Endothelial cell of umbilical vein (primary cell): Measurements from ENCODE around the gene IGFBP7. TPM values are rescaled to one million over a fixed set of nuclear protein-coding genes. Genes with fewer than 3 reads are reported as not detected.

Experiments
- BruUV-seq: library from RNA; stranded (reverse); fragments of 400-500 nt; replicated peaks from 2 replicates; lab custom pipeline; 2021; lab: Mats Ljungman, UMichigan
- CTCF ChIA-PET: fragments of 300-600, 350-600 bp; sonication (Branson Sonifier 250); formaldehyde crosslinking; loops from one replicate; lab custom pipeline; 2021; ENCODE audit warnings: antibody characterized with exemption, inconsistent platforms; lab: Charles Lee
- POLR2A ChIA-PET: fragments of 300-600, 350-600 bp; sonication (Branson Sonifier 250); formaldehyde crosslinking; loops from one replicate; lab custom pipeline; 2021; ENCODE audit warnings: antibody characterized with exemption, inconsistent platforms; lab: Charles Lee
- DNase-seq: peaks from one replicate; pipeline ENCODE4 v3.0.0-alpha.2; 2011; ENCODE audit warnings: low read depth, low spot score
- FAIRE-seq: peaks from 2 replicates; lab custom pipeline; 2011; peaks lifted over from hg19 to GRCh38; lab: Jason Lieb, UNC
- H2AFZ ChIP-seq: 2 replicates; pipeline ENCODE4 v1.6.0; 2012; ENCODE audit warnings: low read depth, low read length, control low read depth, inconsistent platforms
- H3K27ac ChIP-seq: 2 replicates; pipeline ENCODE4 v1.5.1; 2011; ENCODE audit warnings: low read depth, mild to moderate bottlenecking, control low read depth, low read length, moderate library complexity; ENCODE audit not compliant: insufficient read depth
- H3K27me3 ChIP-seq, 2 experiments: 2 replicates each; pipeline versions ENCODE4 v1.6.0 to v1.6.1; 2011; ENCODE audit warnings: low read length in 2 of 2, mixed read lengths in 1 of 2; ENCODE audit not compliant: control insufficient read depth in 2 of 2, insufficient read depth in 2 of 2
- H3K36me3 ChIP-seq, 2 experiments: 2 replicates in 1 of 2; 3 replicates in 1 of 2; pipeline ENCODE4 v1.5.1; 2011; ENCODE audit warnings: low read length in 2 of 2, mild to moderate bottlenecking in 1 of 2, moderate library complexity in 1 of 2; ENCODE audit not compliant: control insufficient read depth in 2 of 2, insufficient read depth in 2 of 2; ENCODE audit errors: extremely low read depth in 1 of 2
- H3K4me1 ChIP-seq: 3 replicates; pipeline ENCODE4 v1.5.1; 2011; ENCODE audit warnings: mild to moderate bottlenecking, low read length; ENCODE audit not compliant: control insufficient read depth, insufficient read depth; ENCODE audit errors: extremely low read depth
- H3K4me2 ChIP-seq: 2 replicates; pipeline ENCODE4 v1.6.1; 2011; ENCODE audit warnings: low read length, control low read depth, mixed read lengths; ENCODE audit not compliant: insufficient read depth
- H3K4me3 ChIP-seq, 3 experiments: fragments of 200-600 bp in 1 of 3; sonication (generic), shearing (Covaris generic) in 1 of 3; replicated peaks in 1 of 3; 2 replicates each; pipeline ENCODE4 v1.5.1; 2011 to 2016; ENCODE audit warnings: control low read depth in 3 of 3, low read length in 3 of 3, mild to moderate bottlenecking in 2 of 3, inconsistent platforms in 1 of 3, low read depth in 1 of 3, moderate library complexity in 1 of 3; ENCODE audit not compliant: insufficient read depth in 1 of 3
- H3K79me2 ChIP-seq: 2 replicates; pipeline ENCODE4 v1.6.0; 2012; ENCODE audit warnings: low read length, inconsistent platforms; ENCODE audit not compliant: control insufficient read depth, insufficient read depth
- H3K9ac ChIP-seq: replicated peaks from 2 replicates; pipeline ENCODE3; 2011; ENCODE audit warnings: low read length, control low read depth; ENCODE audit not compliant: insufficient read depth; ENCODE audit errors: extremely low read depth
- H3K9me1 ChIP-seq: replicated peaks from 3 replicates; pipeline ENCODE4 v1.6.0; 2011; ENCODE audit warnings: mild to moderate bottlenecking, low read length; ENCODE audit not compliant: control insufficient read depth, insufficient read depth; ENCODE audit errors: extremely low read depth
- H3K9me3 ChIP-seq: replicated peaks from 2 replicates; pipeline ENCODE4 v1.5.1; 2012; ENCODE audit warnings: low read length, inconsistent platforms; ENCODE audit not compliant: control insufficient read depth, insufficient read depth
- H4K20me1 ChIP-seq: replicated peaks from 2 replicates; pipeline ENCODE3; 2011; ENCODE audit warnings: mild to moderate bottlenecking, low read length; ENCODE audit not compliant: control insufficient read depth, insufficient read depth; ENCODE audit errors: extremely low read depth
- CTCF ChIP-seq, 2 donors: IDR thresholded peaks; 1 replicate in 1 of 2; 2 replicates in 1 of 2; pipeline ENCODE4 v1.5.1; 2011; ENCODE audit warnings: low read length in 2 of 2, mild to moderate bottlenecking in 2 of 2, moderate library complexity in 2 of 2, control low read depth in 1 of 2, inconsistent platforms in 1 of 2, low read depth in 1 of 2; ENCODE audit not compliant: insufficient read depth in 1 of 2; ENCODE audit errors: extremely low read depth in 1 of 2
- EZH2 ChIP-seq: IDR thresholded peaks from 2 replicates; pipeline ENCODE4 v1.6.1; 2012; ENCODE audit warnings: borderline replicate concordance, low read depth, mild to moderate bottlenecking, moderate library complexity, low read length, inconsistent platforms; ENCODE audit not compliant: severe bottlenecking
- FOS ChIP-seq: IDR thresholded peaks from 2 replicates; pipeline ENCODE4 v1.6.1; 2011; ENCODE audit warnings: mild to moderate bottlenecking, low read length, moderate library complexity, borderline replicate concordance; ENCODE audit not compliant: insufficient read depth
- GATA2 ChIP-seq: IDR thresholded peaks from 2 replicates; pipeline ENCODE4 v1.7.0; 2011; ENCODE audit warnings: low read depth, mild to moderate bottlenecking, moderate library complexity, mixed read lengths, low read length; ENCODE audit not compliant: insufficient read length, insufficient read depth
- JUN ChIP-seq: IDR thresholded peaks from 2 replicates; pipeline ENCODE4 v1.6.1; 2011; ENCODE audit warnings: borderline replicate concordance, low read depth; ENCODE audit not compliant: insufficient read length, insufficient read depth
- MAX ChIP-seq: IDR thresholded peaks from 2 replicates; pipeline ENCODE4 v1.6.1; 2011; ENCODE audit not compliant: insufficient read depth, insufficient read length
- MYC ChIP-seq: IDR thresholded peaks from one replicate; pipeline ENCODE4 v1.6.1; 2011; ENCODE audit warnings: mild to moderate bottlenecking, low read depth, low read length
- POLR2A ChIP-seq: IDR thresholded peaks from 2 replicates; pipeline ENCODE4 v1.6.1; 2012; ENCODE audit warnings: low read depth, mild to moderate bottlenecking, control low read depth, low read length
- POLR2AphosphoS5 ChIP-seq: IDR thresholded peaks from 2 replicates; pipeline ENCODE4 v1.6.1; 2012; ENCODE audit warnings: low read depth, mild to moderate bottlenecking, control low read depth, low read length, moderate library complexity; ENCODE audit not compliant: insufficient read depth
- dilution Hi-C: fragments of 300-500 bp; cut with MboI; formaldehyde crosslinking; loops from one replicate; pipeline ENCODE4 v1.15.0; 2019; ENCODE audit warnings: low sequenced_read_pairs; ENCODE audit not compliant: extremely low pct_ligation_motif_present
- intact Hi-C: fragments of 100-400 bp; cut with micrococcal nuclease; formaldehyde crosslinking; loops from one replicate; pipeline ENCODE4 v1.10.0; 2022
- polyA plus RNA-seq, 4 experiments: library from polyadenylated mRNA; depleted of rRNA in 3 of 4; stranded (reverse) in 3 of 4; unstranded in 1 of 4; fragments of >200 nt; gene quantifications; 2 replicates each; pipeline versions ENCODE4 v1.2.1 to v1.2.3, GENCODE V29; 2011 to 2012; ENCODE audit warnings: missing spikeins in 1 of 4
- total RNA-seq: library from RNA; stranded (reverse); gene quantifications from 2 replicates; pipeline ENCODE4 v1.2.3, GENCODE V29; 2021

IGFBP7 gene
- total and polyA plus RNA-seq, 2 donors (not counting 3 experiments of a cell fraction or from before 2014, with no cell fraction given): 526 to 770 TPM

- peaks cover 4 to 23% of the 10 kb centered on the region in 2 experiments for H3K36me3 ChIP-seq
- H3K27ac ChIP-seq: no peak overlapping the region
- peaks cover 18% of the 10 kb centered on the region for H3K4me1 ChIP-seq
- DNase-seq (no peak), FAIRE-seq (no peak)
- no peak overlapping the region for H3K4me2 ChIP-seq
- CTCF ChIA-PET: no interaction called here
- no peaks in the 10 kb centered on the region for H4K20me1 ChIP-seq
- no peak overlapping the region for H3K4me3 ChIP-seq
- POLR2A ChIA-PET: no interaction called here
- H2AFZ ChIP-seq: no peak overlapping the region
- peaks cover 91% of the 10 kb centered on the region for H3K79me2 ChIP-seq
- H3K9me3 ChIP-seq: no peaks in the 10 kb centered on the region
- no peak for TF ChIP-seq GATA2
- no peak for TF ChIP-seq CTCF (IDR thresholded peaks at IDR 0.05; ENCODE audit: extremely low read depth in 1 of 2, insufficient read depth in 1 of 2, low read depth in 1 of 2, low read length in 2 of 2)
- no peak for TF ChIP-seq POLR2A
- TF ChIP-seq MYC: no peak
- TF ChIP-seq JUN: no peak
- no peak for TF ChIP-seq EZH2
- no peak for TF ChIP-seq MAX
- TF ChIP-seq FOS: no peak
- TF ChIP-seq POLR2AphosphoS5: no peak
- H3K9ac ChIP-seq: no peak overlapping the region
- no peaks in the 10 kb centered on the region for H3K9me1 ChIP-seq
- dilution Hi-C loops (no loop called here), intact Hi-C loops (no loop called here)
- BruUV-seq: no TSS peak
- no peaks in the 10 kb centered on the region for H3K27me3 ChIP-seq
Observed at GRCh38 chr4:56986192-56986591, 124.0 kb downstream of the IGFBP7 start.
